ENCODE results near the gene COPS9. TPM values are rescaled to one million over a fixed set of nuclear protein-coding genes. Genes with fewer than 3 reads are reported as not detected.

The COPS9 gene
- total RNA-seq, 2 experiments from 2014 or later = 46.7 to 48.5 TPM

GRCh38 chr2:240121675-240122074 lies 14.4 kb downstream of the COPS9 start:
- Mint-ChIP-seq H3K36me3 (ENCODE audit: low read depth) (peaks cover 10% of the 10 kb centered on the region), H3K9me3 (peaks cover 4% of the 10 kb centered on the region), H3K27me3 (no peaks in the 10 kb centered on the region), H3K27ac (no peak overlapping the region), H3K4me1 (ENCODE audit: low read depth) (no peaks in the 10 kb centered on the region), H3K4me3 (no peak overlapping the region)
- ChIA-PET CTCF (no interaction called here), POLR2A (no interaction called here)
- Histone ChIP-seq H3K4me3 (ENCODE audit: low read length) (no peak overlapping the region), H3K36me3 (ENCODE audit: insufficient read depth, low read length) (no peaks in the 10 kb centered on the region), H3K27me3 (ENCODE audit: control insufficient read depth in 1 of 2, insufficient read depth in 2 of 2, low read length in 2 of 2) (no peaks in the 10 kb centered on the region), H3K4me1 (ENCODE audit: insufficient read depth, low read length) (no peaks in the 10 kb centered on the region), H3K27ac (ENCODE audit: low read depth in 1 of 2, low read length in 2 of 2) (no peak overlapping the region), H3K9me3 (ENCODE audit: control insufficient read depth in 1 of 2, insufficient read depth in 1 of 2, low read length in 2 of 2) (no peaks in the 10 kb centered on the region)
- no peak for ATAC-seq (ENCODE audit: poor library complexity)
- no peak for DNase-seq
- intact Hi-C loops (cut with DNase I, micrococcal nuclease) = no loop called here
- no peak for TF ChIP-seq CTCF (IDR thresholded peaks at IDR 0.05)

GRCh38 chr2:240121190-240121589 lies 14.9 kb downstream of the COPS9 start:
- H3K27ac Mint-ChIP-seq = no peak overlapping the region
- H3K27me3 Mint-ChIP-seq = peaks cover 2% of the 10 kb centered on the region
- no peak for TF ChIP-seq CTCF (IDR thresholded peaks at IDR 0.05)
- Histone ChIP-seq H3K4me3 (ENCODE audit: low read length) (no peak overlapping the region), H3K9me3 (ENCODE audit: control insufficient read depth in 1 of 2, insufficient read depth in 1 of 2, low read length in 2 of 2) (no peaks in the 10 kb centered on the region), H3K27ac (ENCODE audit: low read depth in 1 of 2, low read length in 2 of 2) (no peak overlapping the region), H3K27me3 (ENCODE audit: control insufficient read depth in 1 of 2, insufficient read depth in 2 of 2, low read length in 2 of 2) (no peaks in the 10 kb centered on the region), H3K4me1 (ENCODE audit: insufficient read depth, low read length) (no peaks in the 10 kb centered on the region), H3K36me3 (ENCODE audit: insufficient read depth, low read length) (no peaks in the 10 kb centered on the region)
- ATAC-seq (ENCODE audit: poor library complexity) (no peak), DNase-seq (no peak)
- ChIA-PET POLR2A (no interaction called here), CTCF (no interaction called here)
- H3K9me3 Mint-ChIP-seq = peaks cover 4% of the 10 kb centered on the region
- H3K4me1 Mint-ChIP-seq (ENCODE audit: low read depth) = no peaks in the 10 kb centered on the region
- H3K4me3 Mint-ChIP-seq = no peak overlapping the region
- peaks cover 5% of the 10 kb centered on the region for H3K36me3 Mint-ChIP-seq (ENCODE audit: low read depth)
- intact Hi-C loops (cut with DNase I, micrococcal nuclease) = no loop called here

GRCh38 chr2:240114233-240114632 lies 21.9 kb downstream of the COPS9 start:
- TF ChIP-seq CTCF (IDR thresholded peaks at IDR 0.05) = no peak
- intact Hi-C loops (cut with DNase I, micrococcal nuclease) = no loop called here
- CTCF ChIA-PET = no interaction called here
- H3K27ac ChIP-seq (ENCODE audit: low read depth in 1 of 2, low read length in 2 of 2) = no peak overlapping the region
- Mint-ChIP-seq H3K36me3 (ENCODE audit: low read depth) (no peaks in the 10 kb centered on the region), H3K4me3 (no peak overlapping the region), H3K27me3 (peaks cover 50% of the 10 kb centered on the region), H3K27ac (no peak overlapping the region), H3K4me1 (ENCODE audit: low read depth) (no peaks in the 10 kb centered on the region), H3K9me3 (no peaks in the 10 kb centered on the region)
- ATAC-seq (ENCODE audit: poor library complexity) (no peak), DNase-seq (no peak)
- H3K4me1 ChIP-seq (ENCODE audit: insufficient read depth, low read length) = no peaks in the 10 kb centered on the region
- H3K4me3 ChIP-seq (ENCODE audit: low read length) = no peak overlapping the region
- H3K36me3 ChIP-seq (ENCODE audit: insufficient read depth, low read length) = no peaks in the 10 kb centered on the region
- no peaks in the 10 kb centered on the region for H3K9me3 ChIP-seq (ENCODE audit: control insufficient read depth in 1 of 2, insufficient read depth in 1 of 2, low read length in 2 of 2)
- POLR2A ChIA-PET = no interaction called here
- peaks cover 7 to 16% of the 10 kb centered on the region in 2 experiments for H3K27me3 ChIP-seq (ENCODE audit: control insufficient read depth in 1 of 2, insufficient read depth in 2 of 2, low read length in 2 of 2)

Measured in CD4-positive, alpha-beta T cell (primary cell).